ENCODE results near the gene RNF151.
A peak's percentile ranks its signal among the peaks of the same experiment; 100 is the strongest.
"Not testable (repeated sequence)": the region's sequence is repeated elsewhere in the genome, so short reads cannot be mapped to it uniquely, and the experiment has no call there.

The RNF151 gene

DNA sequence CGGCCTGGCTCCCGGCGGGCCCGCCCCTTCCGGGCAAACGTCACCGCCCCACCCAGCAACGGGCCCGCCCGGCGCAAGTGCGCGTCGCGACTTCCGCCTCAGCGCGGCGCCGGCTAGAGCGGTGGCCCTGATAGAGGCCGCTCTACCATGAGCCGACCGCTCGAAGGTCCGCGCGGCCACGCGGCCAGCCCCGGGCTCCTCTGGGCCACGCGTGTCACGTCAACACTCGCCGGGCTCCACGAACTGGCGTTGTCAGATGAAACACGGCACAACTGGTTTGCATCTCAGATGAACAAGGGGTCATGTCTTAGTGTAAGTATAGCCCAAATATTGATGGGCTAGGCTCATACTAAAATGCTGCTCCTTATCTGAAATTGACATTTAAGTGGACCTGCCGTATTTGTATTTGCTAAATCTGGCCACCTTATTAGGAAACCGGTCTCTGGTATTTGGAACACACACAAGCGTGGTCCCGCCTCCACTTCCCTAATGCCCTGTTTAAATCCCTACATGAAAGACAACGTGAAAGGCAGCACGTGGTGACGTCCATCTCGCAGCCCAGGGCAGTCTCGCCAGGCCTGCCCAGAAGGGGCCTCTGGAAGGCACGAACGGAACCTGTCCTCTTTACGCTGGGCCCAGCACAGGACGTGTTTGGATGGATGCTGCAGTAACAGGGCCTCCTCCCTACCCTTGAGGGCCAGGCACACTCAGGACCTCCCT is 43.3 kb downstream of the RNF151 start, which contains the start of gene ZNF598:
Gene ZNF598, minus strand, starts transcription at position 31 of the 720 bp plus-strand sequence.
- peak; percentile 82 for DNase-seq

DNA sequence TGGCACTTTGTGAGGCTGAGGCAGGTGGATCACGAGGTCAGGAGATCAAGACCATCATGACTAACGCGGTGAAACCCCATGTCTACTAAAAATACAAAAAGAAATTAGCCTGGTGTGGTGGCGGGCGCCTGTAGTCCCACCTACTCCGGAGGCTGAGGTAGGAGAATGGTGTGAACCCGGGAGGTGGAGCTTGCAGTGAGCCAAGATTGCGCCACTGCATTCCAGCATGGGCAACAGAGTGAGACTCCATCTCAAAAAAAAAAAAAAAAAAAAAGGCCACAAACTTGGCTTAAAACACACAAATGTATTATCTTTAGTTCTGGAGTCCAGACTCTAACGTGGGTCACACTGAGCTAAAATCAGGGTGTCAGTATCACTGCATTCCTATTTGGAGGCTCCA is 45.1 kb downstream of the RNF151 start:
- not testable (repeated sequence) for DNase-seq

DNA sequence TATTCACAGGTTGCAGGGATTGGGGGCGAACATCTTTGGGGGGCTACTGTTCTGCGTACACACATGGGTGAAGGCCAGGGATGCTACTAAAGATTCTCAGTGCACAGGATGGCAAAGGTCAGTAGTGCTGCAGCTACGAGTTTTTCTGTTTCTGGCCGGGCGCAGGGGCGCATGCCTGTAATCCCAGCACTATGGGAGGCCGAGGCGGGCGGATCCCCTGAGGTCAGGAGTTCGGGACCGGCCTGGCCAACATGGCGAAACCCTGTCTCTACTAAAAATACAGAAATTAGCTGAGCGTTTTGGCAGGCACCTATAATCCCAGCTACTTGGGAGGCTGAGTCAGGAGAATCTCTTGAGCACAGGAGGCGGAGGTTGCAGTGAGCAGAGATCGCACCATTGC is 46.9 kb downstream of the RNF151 start:
- DNase-seq = no peak

DNA sequence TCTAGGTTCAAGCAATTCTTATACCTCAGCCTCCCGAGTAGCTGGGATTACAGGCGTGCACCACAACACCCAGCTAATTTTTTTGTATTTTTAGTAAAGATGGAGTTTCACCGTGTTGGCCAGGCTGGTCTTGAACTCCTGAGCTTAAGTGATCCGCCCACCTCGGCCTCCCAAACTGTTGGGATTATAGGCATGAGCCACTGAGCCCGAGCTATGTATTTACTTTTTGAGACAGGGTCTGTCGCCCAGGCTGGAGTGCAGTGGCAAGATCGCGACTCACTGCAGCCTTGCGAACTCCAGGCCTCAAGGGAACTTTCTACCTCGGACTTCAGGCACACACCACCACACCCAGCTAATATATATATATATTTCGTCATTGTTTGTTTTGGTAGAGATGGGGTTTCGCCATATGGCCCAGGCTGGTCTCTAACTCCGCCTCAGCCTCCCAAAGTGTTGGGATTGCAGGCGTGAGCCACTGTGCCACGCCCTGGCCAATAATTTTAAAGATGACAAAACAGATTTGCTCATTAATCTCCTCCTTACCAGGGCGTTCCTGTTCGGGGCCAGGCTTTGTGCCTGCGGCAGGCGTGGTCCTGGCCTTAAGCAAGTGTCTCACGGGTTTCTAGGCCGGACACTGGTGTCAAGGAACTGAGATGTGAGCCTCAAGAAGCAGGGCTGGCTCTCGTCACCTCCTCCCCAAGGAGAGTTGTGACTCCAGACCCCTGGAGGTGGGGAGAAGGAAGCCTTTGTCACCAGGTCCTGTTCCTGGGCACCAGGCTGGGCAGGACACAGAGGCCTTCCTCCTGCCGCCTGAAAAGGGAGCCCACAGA is 48.7 kb downstream of the RNF151 start:
- DNase-seq = no peak

DNA sequence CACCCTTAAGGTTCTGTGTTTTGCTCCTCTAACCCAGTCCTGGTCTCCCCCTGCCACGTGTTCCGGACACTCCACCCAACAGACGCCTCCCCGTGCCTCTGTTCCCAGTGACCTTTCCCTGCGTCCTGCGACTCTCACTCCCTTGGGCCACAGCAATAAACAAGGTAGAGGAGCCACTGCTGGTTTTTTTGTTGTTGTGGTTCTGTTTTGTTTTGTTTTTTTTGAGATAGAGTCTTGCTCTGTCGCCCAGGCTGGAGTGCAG is 49.2 kb downstream of the RNF151 start:
- DNase-seq = no peak

DNA sequence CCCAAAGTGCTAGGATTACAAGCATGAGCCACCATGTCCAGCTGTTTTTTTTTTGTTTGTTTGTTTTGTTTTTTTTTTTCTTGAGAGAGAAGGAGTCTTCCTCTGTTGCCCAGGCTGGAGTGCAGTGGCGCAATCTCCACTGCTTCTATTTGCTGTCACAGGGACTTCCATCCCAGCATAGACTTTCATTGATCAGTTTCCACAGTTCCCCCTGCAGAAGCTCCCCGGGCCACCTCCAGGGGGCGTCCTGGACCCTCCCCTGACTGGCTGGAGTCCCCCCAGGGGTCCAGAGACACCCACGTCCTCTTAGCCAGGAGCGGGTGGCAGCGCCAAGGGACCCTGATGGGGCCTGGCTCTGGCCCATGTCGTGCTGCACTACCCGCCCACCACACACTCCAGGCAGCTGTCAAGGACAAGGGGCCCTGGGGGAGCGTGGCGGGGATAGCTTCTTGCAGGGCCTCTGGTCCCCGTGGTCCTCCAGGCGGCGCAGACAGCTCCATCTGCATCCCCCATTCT is 49.8 kb downstream of the RNF151 start:
- no peak for DNase-seq

Data from stimulated activated CD4-positive, alpha-beta T cell treated with anti-CD3 and anti-CD28 coated beads, Interleukin-4, amount 100 ng/mL, for 1 hour (primary cell).